ENCODE data around the gene PALLD.
A peak's percentile ranks its signal among the peaks of the same experiment; 100 is the strongest.

The PALLD gene

GRCh38 chr4:168667921-168668320, 171.1 kb downstream of the PALLD start:
- no peak for FAIRE-seq
- DNase-seq (ENCODE audit: low spot score) = no peak

- FAIRE-seq = no peak
- no peak for DNase-seq (ENCODE audit: low spot score)
Measured at GRCh38 chr4:168673476-168673875, 176.6 kb downstream of the PALLD start.

GRCh38 chr4:168674077-168674747, 177.4 kb downstream of the PALLD start:
- FAIRE-seq (no peak), DNase-seq (ENCODE audit: low spot score) (no peak)

GRCh38 chr4:168674866-168675265, 178.0 kb downstream of the PALLD start:
- no peak for DNase-seq (ENCODE audit: low spot score)
- no peak for FAIRE-seq

- no peak for FAIRE-seq
- no peak for DNase-seq (ENCODE audit: low spot score)
Measured at GRCh38 chr4:168677063-168677462, 180.2 kb downstream of the PALLD start.

- FAIRE-seq = no peak
- DNase-seq (ENCODE audit: low spot score) = no peak
Measured at GRCh38 chr4:168677879-168678278, 181.0 kb downstream of the PALLD start.

- FAIRE-seq = peak; percentile 97
- no peak for DNase-seq (ENCODE audit: low spot score)
Measured at GRCh38 chr4:168678751-168679366, 182.0 kb downstream of the PALLD start.

- DNase-seq (ENCODE audit: low spot score) (no peak), FAIRE-seq (no peak)
Measured at GRCh38 chr4:168679397-168679796, 182.5 kb downstream of the PALLD start.

GRCh38 chr4:168679819-168680218, 183.0 kb downstream of the PALLD start:
- no peak for DNase-seq (ENCODE audit: low spot score)
- FAIRE-seq = no peak

GRCh38 chr4:168682898-168683500, 186.1 kb downstream of the PALLD start:
- DNase-seq (ENCODE audit: low spot score) = no peak
- no peak for FAIRE-seq

GRCh38 chr4:168683595-168683994, 186.7 kb downstream of the PALLD start:
- DNase-seq (ENCODE audit: low spot score) = no peak
- no peak for FAIRE-seq

- FAIRE-seq (no peak), DNase-seq (ENCODE audit: low spot score) (no peak)
Measured at GRCh38 chr4:168685136-168685809, 188.4 kb downstream of the PALLD start.

GRCh38 chr4:168688584-168688983, 191.7 kb downstream of the PALLD start:
- DNase-seq (ENCODE audit: low spot score) (no peak), FAIRE-seq (no peak)

GRCh38 chr4:168689791-168690190, 192.9 kb downstream of the PALLD start:
- no peak for FAIRE-seq
- DNase-seq (ENCODE audit: low spot score) = no peak

GRCh38 chr4:168690199-168690598, 193.3 kb downstream of the PALLD start:
- DNase-seq (ENCODE audit: low spot score) (no peak), FAIRE-seq (no peak)

- no peak for FAIRE-seq
- DNase-seq (ENCODE audit: low spot score) = no peak
Measured at GRCh38 chr4:168691631-168692369, 194.9 kb downstream of the PALLD start.

- FAIRE-seq = no peak
- no peak for DNase-seq (ENCODE audit: low spot score)
Measured at GRCh38 chr4:168693750-168694490, 197.1 kb downstream of the PALLD start.

- FAIRE-seq = no peak
Measured at GRCh38 chr4:168694667-168695066, 197.8 kb downstream of the PALLD start.

GRCh38 chr4:168695288-168695687, 198.4 kb downstream of the PALLD start:
- no peak for FAIRE-seq
- DNase-seq (ENCODE audit: low spot score) = no peak

More at GRCh38 chr4:168694667-168695066, 197.8 kb downstream of the PALLD start:
- no peak for DNase-seq (ENCODE audit: low spot score)

- FAIRE-seq = no peak
- DNase-seq (ENCODE audit: low spot score) = no peak
Measured at GRCh38 chr4:168696280-168696679, 199.4 kb downstream of the PALLD start.

- DNase-seq (ENCODE audit: low spot score) (no peak), FAIRE-seq (no peak)
Measured at GRCh38 chr4:168696826-168697225, 200.0 kb downstream of the PALLD start.

Data from urothelium cell line (cell line).